Measurements from ENCODE around the gene CHST8.

DNA sequence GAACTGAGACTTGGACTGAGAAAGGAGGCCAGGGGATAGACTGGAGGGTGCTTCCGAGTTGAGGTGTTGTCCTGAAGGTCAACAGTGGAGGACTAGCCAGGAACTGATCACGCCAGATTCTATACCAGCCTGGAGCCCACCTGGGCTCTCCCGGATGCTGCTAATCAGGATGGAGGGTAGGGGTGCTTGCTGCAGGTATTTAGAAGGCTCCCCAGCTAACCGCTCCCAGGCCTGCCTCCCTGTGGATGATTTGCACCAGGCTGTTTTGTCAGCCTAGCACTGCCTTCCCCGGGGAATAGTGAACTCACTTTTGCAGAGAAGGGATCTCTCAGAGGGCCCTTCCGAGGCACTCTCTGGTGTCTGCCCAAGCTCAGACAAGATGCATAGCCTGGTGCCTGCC lies 114.4 kb downstream of the CHST8 start:
- TF ChIP-seq, protein P1, sequence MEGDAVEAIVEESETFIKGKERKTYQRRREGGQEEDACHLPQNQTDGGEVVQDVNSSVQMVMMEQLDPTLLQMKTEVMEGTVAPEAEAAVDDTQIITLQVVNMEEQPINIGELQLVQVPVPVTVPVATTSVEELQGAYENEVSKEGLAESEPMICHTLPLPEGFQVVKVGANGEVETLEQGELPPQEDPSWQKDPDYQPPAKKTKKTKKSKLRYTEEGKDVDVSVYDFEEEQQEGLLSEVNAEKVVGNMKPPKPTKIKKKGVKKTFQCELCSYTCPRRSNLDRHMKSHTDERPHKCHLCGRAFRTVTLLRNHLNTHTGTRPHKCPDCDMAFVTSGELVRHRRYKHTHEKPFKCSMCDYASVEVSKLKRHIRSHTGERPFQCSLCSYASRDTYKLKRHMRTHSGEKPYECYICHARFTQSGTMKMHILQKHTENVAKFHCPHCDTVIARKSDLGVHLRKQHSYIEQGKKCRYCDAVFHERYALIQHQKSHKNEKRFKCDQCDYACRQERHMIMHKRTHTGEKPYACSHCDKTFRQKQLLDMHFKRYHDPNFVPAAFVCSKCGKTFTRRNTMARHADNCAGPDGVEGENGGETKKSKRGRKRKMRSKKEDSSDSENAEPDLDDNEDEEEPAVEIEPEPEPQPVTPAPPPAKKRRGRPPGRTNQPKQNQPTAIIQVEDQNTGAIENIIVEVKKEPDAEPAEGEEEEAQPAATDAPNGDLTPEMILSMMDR (IDR thresholded peaks at IDR 0.05; ENCODE audit: insufficient read depth, low read length, poor library complexity, severe bottlenecking) = no peak
- no peak for TF ChIP-seq EZH2phosphoT487 (conservative IDR thresholded peaks at IDR 0.05; ENCODE audit: low read length)
